Stromal cell of bone marrow (primary cell): Measurements from ENCODE around the gene EEF2.
"Not testable (repeated sequence)": the region's sequence is repeated elsewhere in the genome, so short reads cannot be mapped to it uniquely, and the experiment has no call there.

ENCODE experiments used
- DNase-seq: peaks from one replicate; pipeline ENCODE4 v3.0.0-alpha.2; 2012; ENCODE audit warnings: low read depth

EEF2 gene

DNA sequence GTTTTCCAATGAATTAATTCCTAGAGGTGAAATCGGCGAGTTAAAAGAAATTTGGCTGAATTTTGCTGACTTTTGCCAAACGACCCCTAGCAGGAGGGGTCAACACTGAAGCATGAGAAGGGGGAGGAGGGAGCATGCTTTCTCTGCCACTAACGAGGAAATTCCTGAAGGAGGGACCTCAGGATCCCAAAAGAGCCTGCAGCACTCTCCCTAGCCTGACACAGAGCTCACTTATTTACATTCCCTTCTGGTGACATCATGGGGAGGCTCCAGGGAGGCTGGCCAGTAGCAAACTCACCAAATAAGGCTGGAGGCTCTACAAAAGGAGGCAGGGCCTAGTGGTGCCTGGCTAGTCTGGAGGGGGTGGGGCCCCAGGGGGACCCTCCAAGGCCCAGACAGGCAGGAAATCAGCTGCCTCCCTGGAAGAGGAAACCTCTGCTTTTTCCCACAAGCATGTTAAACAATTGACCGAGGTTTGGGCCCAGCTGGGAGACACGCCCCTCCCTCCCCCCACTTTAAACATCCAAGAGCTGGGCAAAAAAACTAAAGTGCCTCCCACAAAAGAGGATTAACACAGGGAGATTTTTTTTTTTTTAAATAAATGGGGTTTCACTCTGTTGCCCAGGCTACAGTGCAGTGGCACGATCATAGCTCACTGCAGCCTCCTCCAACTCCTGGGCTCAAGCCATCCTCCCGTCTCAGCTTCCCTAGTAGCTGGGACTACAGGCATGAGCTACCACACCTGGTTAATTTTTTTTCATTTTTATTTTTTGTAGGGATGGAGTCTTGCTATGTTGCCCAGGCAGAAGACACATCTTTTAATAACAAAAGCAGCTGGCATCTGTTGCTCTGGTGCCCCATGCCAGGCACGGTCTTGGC, 16.5 kb downstream of the EEF2 start:
- DNase-seq, result peak; percentile 99

DNA sequence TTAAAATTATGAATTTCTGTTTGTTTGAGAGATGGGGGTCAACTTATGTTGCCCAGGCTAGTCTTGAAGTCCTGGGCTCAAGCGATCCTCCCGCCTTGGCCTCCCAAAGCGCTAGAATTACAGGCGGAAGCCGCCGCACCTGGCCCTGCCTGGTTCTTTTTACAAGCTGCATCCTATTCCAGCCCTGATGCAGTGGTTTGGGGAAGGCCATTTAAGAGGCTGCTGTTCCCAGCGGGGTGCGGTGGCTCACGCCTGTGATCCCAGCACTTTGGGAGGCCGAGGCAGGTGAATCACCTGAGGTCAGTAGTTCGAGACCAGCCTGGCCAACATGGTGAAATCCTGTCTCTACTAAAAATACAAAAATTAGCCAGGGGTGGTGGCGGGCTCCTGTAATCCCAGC, 17.3 kb downstream of the EEF2 start:
- DNase-seq, result not testable (repeated sequence)

- DNase-seq, result no peak
These were observed 18.9 kb downstream of the EEF2 start for GRCh38 chr19:3966051-3967017.

DNA sequence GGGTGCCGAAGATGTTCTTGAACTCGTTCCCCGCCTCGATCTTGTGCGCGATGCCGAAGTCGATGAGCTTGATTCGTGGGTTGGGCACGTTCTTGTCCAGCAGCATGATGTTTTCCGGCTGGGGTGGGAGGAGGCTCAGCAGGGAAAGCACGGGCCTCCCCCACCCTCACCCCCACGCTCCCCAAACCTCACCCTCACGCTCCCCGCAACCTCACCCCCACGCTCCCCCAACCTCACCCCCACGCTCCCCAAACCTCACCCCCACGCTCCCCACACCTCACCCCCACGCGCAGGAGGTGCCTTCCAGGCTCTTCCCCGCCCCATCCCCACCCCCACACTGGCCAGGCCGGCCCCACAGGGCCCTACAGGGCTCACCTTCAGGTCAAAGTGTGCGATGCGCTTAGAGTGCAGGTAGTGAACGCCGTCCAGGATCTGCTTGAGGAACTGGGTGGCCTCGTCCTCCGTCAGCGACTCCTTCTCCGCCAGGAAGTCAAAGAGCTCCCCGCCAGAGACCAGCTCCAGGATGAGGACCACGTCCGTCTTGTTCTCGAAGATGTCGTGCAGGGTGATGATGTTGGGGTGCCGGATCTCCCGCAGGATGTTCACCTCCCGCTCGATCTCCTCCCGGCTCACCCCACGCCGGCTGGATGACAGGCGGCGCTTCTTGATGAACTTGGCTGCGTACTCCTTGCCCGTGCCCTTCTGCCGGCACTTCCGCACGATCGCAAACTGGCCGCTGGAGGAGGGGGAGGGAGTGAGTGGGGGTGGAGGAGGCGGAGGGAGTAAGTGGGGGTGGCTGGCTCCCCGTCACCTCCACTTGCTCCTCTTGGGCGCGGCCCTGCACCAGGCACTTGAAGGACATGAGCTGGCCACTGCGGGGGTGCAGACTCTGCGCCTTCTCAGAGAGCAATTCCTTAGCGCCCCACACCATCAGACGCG, 20.7 kb downstream of the EEF2 start:
- no peak for DNase-seq

DNA sequence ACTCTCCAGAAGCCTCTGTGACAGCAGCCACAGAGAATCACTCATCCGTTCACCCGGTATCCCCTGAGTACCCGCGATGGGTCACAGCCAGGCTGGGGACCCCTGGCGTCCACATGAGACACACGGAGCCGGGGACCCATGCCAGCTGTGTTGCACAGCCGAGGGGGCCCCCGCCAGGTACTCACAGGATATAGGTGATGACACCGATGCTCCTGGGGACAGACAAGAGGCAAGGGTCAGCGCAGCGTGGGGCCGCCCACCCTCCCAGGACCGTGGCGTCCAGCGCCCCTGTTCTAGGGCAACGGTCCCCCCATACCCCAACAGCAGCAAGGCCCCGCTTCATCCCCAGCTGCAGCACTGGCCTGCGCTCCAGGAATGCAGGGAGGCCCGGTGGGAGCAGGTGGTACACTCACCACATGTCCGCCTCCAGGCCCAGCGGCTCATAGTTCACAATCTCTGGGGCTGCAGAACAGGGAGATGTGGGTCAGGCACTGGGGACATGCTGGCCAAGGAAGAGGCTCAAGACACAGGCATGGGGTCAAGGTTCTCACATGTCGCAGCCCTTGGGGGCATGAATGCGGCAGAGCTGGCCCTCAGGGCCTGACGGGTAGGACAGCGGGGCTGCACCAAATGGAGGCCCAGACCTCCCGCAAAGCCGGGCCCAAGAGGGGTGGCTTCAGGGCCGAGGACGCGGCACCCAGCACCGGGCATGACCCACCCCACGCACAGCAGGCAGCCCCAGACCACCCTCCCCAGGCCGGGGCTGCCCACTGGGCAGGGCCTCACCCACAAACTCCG, 21.6 kb downstream of the EEF2 start:
- DNase-seq, result no peak

DNA sequence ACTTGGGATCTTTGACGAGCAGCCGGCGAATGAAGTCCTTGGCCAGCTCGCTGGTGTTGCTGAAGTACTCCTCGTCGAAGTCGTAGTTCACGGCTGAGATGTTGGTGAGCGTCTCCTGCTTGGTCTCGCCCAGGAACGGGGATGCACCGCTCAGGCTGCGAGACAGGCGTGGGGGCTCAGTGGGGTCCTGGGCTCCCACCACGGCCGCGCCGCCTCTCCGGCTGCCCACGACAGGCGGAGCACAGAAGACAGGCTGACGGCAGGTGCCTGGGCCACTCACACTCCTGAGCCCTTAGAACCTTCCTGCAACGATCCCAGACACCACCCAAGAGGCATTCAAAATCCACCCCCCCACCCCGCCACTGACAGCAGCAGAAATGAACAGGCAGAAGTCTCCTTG, 24.3 kb downstream of the EEF2 start:
- no peak for DNase-seq

GRCh38 chr19:3959766-3960131, 25.5 kb downstream of the EEF2 start:
- DNase-seq, result no peak

DNA sequence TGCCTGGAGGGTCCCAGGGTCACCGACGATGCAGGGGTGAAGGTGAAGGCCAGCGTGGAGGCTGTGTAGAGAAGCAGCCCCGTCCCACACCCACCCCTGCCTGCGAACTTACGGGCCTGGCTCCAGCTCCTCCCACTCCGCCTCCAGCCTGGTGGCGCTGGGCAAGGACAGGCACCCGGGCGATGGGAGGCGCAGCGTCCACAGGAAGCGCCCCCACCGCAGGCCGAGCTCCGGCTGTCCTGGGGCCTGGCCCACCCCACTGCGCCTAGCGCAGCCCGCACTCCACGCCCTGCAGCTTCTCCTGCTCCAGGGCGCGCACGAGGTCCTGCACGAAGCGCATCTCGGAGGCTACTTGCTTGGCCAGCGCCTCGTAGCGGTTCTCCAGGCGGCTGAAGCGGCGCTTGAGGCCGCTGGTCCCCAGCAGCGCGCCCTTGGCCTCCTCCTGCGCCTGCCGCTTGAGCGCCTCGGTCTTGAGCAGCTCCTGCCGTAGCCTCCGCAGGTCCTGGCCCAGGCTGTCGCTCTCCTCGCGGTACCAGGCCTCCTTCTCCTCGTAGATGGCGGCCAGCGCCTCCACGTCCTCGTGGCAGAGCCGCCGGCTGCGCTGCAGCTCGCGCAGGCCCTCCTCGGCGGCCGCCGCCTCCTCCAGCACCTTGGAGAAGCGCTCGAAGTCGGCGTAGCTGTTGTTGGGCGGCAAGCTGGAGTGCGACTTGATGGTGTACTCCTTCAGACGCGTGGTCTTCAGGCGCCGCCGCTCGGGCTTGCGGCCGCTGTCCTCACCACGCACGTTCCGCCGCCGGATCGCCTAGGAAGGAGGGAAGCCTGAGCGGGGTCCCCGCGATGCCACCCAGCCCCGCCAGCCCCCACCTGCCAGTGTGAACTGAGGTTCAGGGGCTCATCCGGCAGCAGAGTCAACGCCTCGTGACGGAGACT, 26.2 kb downstream of the EEF2 start:
- DNase-seq, result no peak

DNA sequence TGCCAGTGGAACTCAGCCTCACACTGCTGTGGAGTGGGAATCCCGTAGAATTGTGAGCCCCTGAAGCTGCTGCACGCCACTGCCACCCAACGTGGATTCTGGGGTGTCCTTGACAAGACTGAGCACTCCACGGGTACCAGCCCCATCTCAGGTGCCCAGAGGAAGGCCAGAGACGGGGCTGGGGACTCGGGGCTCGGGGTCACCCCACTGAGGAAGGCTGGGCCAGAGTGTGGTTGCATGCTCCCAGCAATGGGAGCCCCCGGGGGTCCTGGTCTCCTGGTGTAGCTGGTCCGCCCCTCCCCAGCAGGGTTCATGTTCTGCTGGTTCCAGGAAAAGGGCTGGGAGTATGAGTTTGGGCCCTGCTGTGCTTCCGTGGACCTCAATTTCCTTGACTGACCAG, 29.6 kb downstream of the EEF2 start:
- no peak for DNase-seq

DNA sequence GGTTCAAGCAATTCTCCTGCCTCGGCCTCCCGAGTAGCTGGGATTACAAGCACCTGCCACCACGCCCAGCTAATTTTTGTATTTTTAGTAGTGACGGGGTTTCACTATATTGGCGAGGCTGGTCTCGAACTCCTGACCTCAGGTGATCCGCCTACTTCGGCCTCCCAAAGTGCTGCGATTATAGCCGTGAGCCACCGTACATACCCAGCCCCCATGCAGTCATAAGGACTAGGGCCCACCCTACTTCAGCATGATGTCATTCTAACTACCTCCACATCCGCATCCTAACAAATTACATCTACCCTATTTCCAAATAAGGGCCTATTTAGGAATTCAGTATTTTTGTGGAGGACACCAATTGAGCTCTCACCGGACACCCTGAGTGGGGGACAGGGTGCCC, 30.0 kb downstream of the EEF2 start:
- DNase-seq, result not testable (repeated sequence)

DNA sequence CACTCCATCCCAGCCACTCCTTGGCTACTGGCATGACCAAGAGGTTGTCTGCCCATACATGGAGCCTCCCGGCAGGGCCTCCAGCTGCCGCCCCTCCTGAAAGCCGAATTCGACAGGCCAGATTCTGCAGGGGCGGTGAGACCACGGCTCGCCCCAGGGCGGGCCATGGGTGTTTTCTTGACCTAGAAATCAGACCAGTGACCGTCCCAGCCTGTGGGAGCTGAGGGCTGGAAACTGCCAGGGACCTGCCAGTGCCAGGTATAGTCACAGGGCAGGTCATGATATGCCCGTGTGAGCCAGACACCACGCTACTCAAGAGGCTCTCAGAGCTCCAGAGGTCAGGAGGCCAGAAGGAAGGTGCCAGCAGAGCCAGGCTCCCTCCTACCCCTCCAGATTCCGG, 31.2 kb downstream of the EEF2 start:
- no peak for DNase-seq

GRCh38 chr19:3952755-3953276, 32.4 kb downstream of the EEF2 start:
- not testable (repeated sequence) for DNase-seq

DNA sequence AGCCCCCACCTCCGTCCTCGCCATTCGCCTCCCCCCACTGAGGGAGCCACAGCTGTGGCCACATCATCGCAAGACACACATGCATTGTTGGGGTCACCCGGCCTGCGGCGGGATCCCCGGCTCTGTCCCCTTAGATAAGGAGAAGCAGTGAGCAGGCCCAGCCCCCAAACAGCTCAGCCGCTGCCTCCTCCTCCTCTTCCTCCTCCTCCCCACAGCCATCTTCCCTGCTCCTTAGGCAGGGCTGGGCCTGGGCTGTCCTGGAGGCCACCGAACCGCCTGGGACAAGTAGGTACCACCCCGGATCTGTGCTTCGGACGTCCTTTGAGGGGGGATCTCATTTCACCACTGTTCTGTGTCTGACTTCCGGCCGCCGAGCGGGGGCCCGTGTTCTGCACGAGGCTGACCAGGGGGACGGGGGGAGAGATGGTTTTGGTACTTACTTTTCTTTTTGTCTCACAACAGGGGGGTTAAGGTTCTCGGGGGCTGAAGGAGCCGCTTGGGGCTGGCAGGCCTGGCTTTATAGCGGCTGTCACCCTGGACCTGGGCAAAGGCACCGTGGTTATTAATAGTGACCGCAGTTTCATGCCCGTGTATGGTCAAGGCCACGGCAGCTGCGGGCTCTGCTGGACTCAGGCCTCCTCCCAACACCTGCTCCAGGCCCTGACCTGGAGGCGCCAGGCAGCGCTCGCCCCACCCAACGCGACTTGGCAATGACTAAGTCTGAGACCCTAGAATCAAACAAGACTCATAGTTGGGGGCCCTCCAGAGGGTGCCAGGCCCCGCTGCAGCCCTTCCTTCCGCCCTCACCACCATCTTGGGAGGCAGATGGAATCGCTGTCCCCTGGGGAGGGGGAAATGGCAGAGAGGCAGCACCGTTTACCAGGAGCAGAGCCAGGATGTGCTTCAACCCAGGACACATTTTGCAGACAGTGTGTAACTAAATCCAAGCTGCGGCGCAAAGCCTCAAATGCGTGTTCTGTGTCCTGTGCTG, 34.1 kb downstream of the EEF2 start:
- no peak for DNase-seq

DNA sequence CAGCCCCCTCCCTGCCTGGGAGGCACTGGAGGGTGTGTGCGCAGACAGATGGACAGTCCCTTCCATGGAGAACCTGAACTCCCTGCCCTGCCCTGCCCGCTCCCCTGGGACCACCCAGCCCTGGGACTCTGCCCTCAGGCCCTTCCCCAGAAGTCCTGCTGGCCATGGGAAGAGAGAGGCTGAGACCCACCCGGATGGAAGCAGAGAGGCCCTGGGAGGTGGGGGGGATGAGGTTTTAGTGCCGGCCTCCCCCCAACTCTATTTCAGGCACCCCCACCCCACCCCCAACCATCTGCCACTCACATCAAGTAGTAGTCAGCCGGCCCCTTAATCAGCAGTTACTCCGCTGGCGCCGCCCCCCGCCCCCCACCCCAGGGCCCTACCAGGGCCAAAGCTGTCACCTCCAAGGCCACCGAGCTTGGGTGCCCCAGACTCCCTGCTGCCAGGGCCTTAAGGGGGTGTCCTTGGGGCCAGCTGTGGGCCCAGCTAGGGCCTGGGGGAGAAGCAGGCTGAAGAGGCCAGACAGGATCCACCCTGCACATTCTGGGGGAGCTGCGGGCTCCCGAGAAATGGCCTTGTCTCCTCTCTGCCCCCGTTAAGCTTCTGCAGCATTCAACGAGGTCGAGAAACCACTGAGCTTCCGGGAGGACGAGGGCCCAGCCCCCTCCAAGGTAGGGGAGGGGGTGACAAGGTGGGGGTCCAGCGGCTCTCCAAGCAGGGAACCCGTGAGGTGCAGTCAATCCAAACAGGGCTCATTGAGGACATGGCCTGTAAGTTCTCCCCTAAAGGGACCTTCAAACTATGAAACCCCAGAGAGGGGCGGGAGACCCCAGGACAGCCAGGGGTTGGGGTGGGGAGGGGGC, 35.0 kb downstream of the EEF2 start:
- no peak for DNase-seq

DNA sequence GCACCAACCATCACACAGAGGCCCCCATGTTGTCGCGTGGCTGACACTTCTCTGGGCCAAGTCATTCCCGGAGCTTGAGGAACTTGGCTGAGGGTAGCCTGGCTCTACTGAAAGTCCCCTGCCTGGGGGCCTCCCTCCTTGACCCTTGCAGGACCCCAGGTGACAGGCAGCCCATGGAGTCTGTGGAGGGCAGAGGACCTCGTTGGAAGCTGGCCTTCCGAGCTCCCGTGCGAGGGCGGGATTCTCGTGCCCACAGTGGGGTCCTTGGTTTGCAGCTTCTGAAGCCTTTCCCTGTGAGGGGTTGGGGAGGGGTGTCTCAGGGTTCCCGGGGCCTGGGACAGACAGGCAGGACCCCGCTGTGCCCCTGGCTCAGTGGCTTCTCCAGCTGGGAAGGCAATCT, 36.0 kb downstream of the EEF2 start:
- DNase-seq, result no peak

GRCh38 chr19:3947316-3947933, 37.8 kb downstream of the EEF2 start:
- DNase-seq, result not testable (repeated sequence)

- DNase-seq, result peak; percentile 15
These were observed 39.4 kb downstream of the EEF2 start for GRCh38 chr19:3945838-3946237.
